ENCODE measurements around the gene PHOSPHO2. TPM values are rescaled to one million over a fixed set of nuclear protein-coding genes. Genes with fewer than 3 reads are reported as not detected.

PHOSPHO2 gene
- total and polyA plus RNA-seq, 10 of the 15 experiments (the other 5 are each of a cell fraction or from before 2014, with no cell fraction given), result 2.7 to 7.6 (median 4.2) TPM

GRCh38 chr2:169704160-169704708, 10.0 kb downstream of the PHOSPHO2 start:
- FAIRE-seq, result no peak
- no peak for DNase-seq (ENCODE audit: low read depth, low spot score)
- ChIA-PET CTCF (interaction anchor here (0.6 to 1.2 kb wide), 6 partner anchors 12 to 369 kb away, joined by 3 to 4 read pairs (median 3); no protein-coding TSS in a partner anchor), RAD21 (ENCODE audit: unreplicated experiment) (no interaction called here), SMC1A (ENCODE audit: uncharacterized antibody, unreplicated experiment) (interaction anchor here (1.0 to 1.2 kb wide), 2 partner anchors 40 to 46 kb away, joined by 3 read pairs; no protein-coding TSS in a partner anchor), POLR2A (interaction anchor here (0.5 kb wide), 1 partner anchor 401 kb away, joined by 4 read pairs; no protein-coding TSS in a partner anchor)
- Histone ChIP-seq H2AFZ (ENCODE audit: control insufficient read depth, low read depth, low read length) (no peak overlapping the region), H3K36me3 (ENCODE audit: control insufficient read depth in 2 of 2, insufficient read depth in 2 of 2, low read length in 1 of 2) (no peaks in the 10 kb centered on the region), H3K9me3 (replicated peaks; ENCODE audit: control insufficient read depth, insufficient read depth, low read length) (no peaks in the 10 kb centered on the region), H3K4me1 (ENCODE audit: control insufficient read depth, insufficient read depth, low read length) (no peaks in the 10 kb centered on the region), H3K27me3 (replicated peaks in 1 of 2; ENCODE audit: control insufficient read depth in 2 of 2, insufficient read depth in 2 of 2, low read length in 1 of 2) (no peaks in the 10 kb centered on the region), H3K9ac (ENCODE audit: control insufficient read depth, insufficient read depth, low read length) (no peak overlapping the region), H4K20me1 (ENCODE audit: control insufficient read depth, insufficient read depth) (no peaks in the 10 kb centered on the region), H3K27ac (ENCODE audit: control insufficient read depth, insufficient read depth) (no peak overlapping the region), H3K4me2 (ENCODE audit: control insufficient read depth, insufficient read depth) (no peak overlapping the region), H3K4me3 (no peak overlapping the region), H3K79me2 (ENCODE audit: control insufficient read depth, insufficient read depth, low read length) (no peaks in the 10 kb centered on the region)
- BruUV-seq (replicated peaks), result no TSS peak
- intact Hi-C loops (cut with micrococcal nuclease; ENCODE audit: unreplicated experiment) (no loop called here), in situ Hi-C loops (cut with MboI) (no loop called here)
- 100% methylated on average over 1 of the region's 1 CpG for WGBS (ENCODE audit: insufficient coverage, insufficient replicate concordance, low lambda C conversion rate, missing lambda C conversion rate)
- ATAC-seq, result no peak
- TF ChIP-seq PRDM15 (CRISPR knock-in tag; IDR thresholded peaks at IDR 0.05) (no peak), IKZF1 (conservative IDR thresholded peaks at IDR 0.05) (no peak), SUZ12 (IDR thresholded peaks at IDR 0.05; ENCODE audit: unreplicated experiment) (no peak), E2F8 (IDR thresholded peaks at IDR 0.05; ENCODE audit: low read depth, partially characterized antibody) (no peak), MYB (IDR thresholded peaks at IDR 0.05; ENCODE audit: borderline replicate concordance, low read depth, low read length) (no peak), ATF3 (IDR thresholded peaks at IDR 0.05; ENCODE audit: borderline replicate concordance, extremely low read depth, low read depth, low read length) (no peak), RB1 (IDR thresholded peaks at IDR 0.05; ENCODE audit: borderline replicate concordance) (no peak), SRF (IDR thresholded peaks at IDR 0.05; ENCODE audit: low read depth in 2 of 2, low read length in 2 of 2) (no peak), ZBTB33 (IDR thresholded peaks at IDR 0.05) (no peak), HDAC6 (IDR thresholded peaks at IDR 0.05; ENCODE audit: unreplicated experiment) (no peak), NR2C2 (IDR thresholded peaks at IDR 0.05; ENCODE audit: borderline replicate concordance, control insufficient read depth, insufficient read length, low read depth) (no peak), IRF4 (IDR thresholded peaks at IDR 0.05; ENCODE audit: low read depth, low read length) (no peak), ZNF274 (IDR thresholded peaks at IDR 0.05; ENCODE audit: insufficient read depth, insufficient read length) (no peak)
